Small intestine (tissue), 7 donors: Measurements from ENCODE around the gene ZNF385A. TPM values are rescaled to one million over a fixed set of nuclear protein-coding genes. Genes with fewer than 3 reads are reported as not detected.
A peak's percentile ranks its signal among the peaks of the same experiment; 100 is the strongest.

ENCODE experiments used
- DNase-seq, 2 donors: peaks; one replicate each; pipeline versions ENCODE4 v3.0.0 to v3.0.0-alpha.2; 2013
- FAIRE-seq: peaks from 2 replicates; lab custom pipeline; 2012; peaks lifted over from hg19 to GRCh38; lab: Jason Lieb, UNC
- H3K27ac ChIP-seq, 3 donors: one replicate each; pipeline ENCODE4 v1.5.1; 2013; ENCODE audit warnings: low read length in 2 of 3, mild to moderate bottlenecking in 2 of 3, control low read depth in 1 of 3, inconsistent platforms in 1 of 3, low read depth in 1 of 3, moderate library complexity in 1 of 3
- H3K27me3 ChIP-seq, 3 donors: one replicate each; pipeline ENCODE4 v1.6.1; 2013; ENCODE audit warnings: low read length in 3 of 3, inconsistent platforms in 1 of 3; ENCODE audit not compliant: control insufficient read depth in 3 of 3, insufficient read depth in 3 of 3
- H3K36me3 ChIP-seq, 3 donors: one replicate each; pipeline ENCODE4 v1.6.1; 2013; ENCODE audit warnings: low read length in 3 of 3, inconsistent platforms in 1 of 3, low read depth in 1 of 3, mild to moderate bottlenecking in 1 of 3, moderate library complexity in 1 of 3; ENCODE audit not compliant: control insufficient read depth in 3 of 3, insufficient read depth in 2 of 3
- H3K4me1 ChIP-seq, 3 donors: one replicate each; pipeline ENCODE4 v1.6.1; 2013; ENCODE audit warnings: low read length in 2 of 3, inconsistent platforms in 1 of 3, low read depth in 1 of 3, mild to moderate bottlenecking in 1 of 3, moderate library complexity in 1 of 3; ENCODE audit not compliant: control insufficient read depth in 3 of 3, insufficient read depth in 2 of 3
- H3K4me3 ChIP-seq, 3 donors: one replicate each; pipeline ENCODE4 v1.5.1; 2013; ENCODE audit warnings: low read length in 3 of 3, control low read depth in 1 of 3, inconsistent platforms in 1 of 3, low read depth in 1 of 3, mild to moderate bottlenecking in 1 of 3, moderate library complexity in 1 of 3
- H3K9me3 ChIP-seq, 2 donors: one replicate each; pipeline ENCODE4 v1.6.1; 2013; ENCODE audit warnings: low read depth in 1 of 2, low read length in 1 of 2; ENCODE audit not compliant: control insufficient read depth in 2 of 2, insufficient read depth in 1 of 2
- WGBS, 3 donors: extraction: QIAGEN DNeasy Blood & Tissue Kit; methylation state at CpG; one replicate each; pipeline ENCODE4 v1.1.7; 2013; 5-methylcytosine and 5-hydroxymethylcytosine counted together
- polyA plus RNA-seq, 4 donors: library from polyadenylated mRNA; stranded (reverse) in 3 of 4; unstranded in 1 of 4; fragments of 200-250 nt in 3 of 4; fragments of 120-200 nt in 1 of 4; gene quantifications; one replicate each; pipeline versions ENCODE4 v1.2.1 to v1.2.3, GENCODE V29; 2013
- donor health status: healthy with polysubstance abuse.
- donor health status: control.
- donor health status: control.
- donor health status: Bipolar disorder and iron deficiency.
- donor health status: healthy.

The ZNF385A gene
- polyA plus RNA-seq, 4 donors = 0.45 to 9.7 (median 5.9) TPM

DNA sequence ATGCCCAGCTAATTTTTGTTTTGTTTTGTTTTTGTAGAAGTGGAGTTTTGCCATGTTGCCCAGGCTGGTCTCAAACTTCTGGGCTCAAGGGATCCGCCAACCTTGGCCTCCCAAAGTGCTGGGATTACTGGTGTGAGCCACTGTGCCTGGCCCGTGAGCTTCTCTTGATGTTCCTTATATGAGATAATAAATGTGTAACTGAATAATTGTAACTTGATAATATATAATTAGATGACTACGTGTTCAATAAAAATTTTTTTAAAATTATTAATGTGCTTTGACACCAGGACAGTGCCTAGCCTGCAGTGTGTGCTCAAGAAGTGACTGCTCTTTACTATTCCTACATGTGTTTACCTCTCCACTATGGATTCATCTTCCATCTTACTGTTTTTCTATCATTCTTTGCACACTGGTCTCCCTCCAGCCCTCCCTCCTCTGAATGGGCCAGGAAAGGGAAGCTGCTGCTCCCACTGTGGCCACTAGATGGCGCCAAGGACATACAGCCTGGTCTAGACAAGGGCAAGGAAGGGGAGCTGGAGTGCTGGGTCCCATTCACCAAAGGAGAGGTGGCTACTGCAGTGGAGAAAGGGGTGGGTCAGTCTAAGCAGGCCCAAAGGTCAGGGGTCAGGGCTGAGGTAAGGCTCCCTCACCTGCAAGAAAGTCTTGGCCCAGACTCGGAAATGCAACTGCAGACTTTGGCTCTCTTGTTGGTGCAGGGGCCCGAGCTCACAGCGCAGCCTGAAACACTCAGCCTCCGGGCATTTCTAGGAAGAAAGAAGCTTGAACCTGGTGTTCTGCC is 14.7 kb upstream of the ZNF385A start:
- DNase-seq (peak; percentile 73 to 86), FAIRE-seq (no peak)
- no peak overlapping the region for H3K27ac ChIP-seq
- H3K4me3 ChIP-seq = no peak overlapping the region
- no peaks in the 10 kb centered on the region for H3K27me3 ChIP-seq
- WGBS, 3 donors = 57 to 68% (median 63%) methylated on average over 8 of the region's 8 CpGs
- H3K36me3 ChIP-seq = peaks cover 0 to 54% (median 6%) of the 10 kb centered on the region in 3 donors
- H3K4me1 ChIP-seq = no peaks in the 10 kb centered on the region
- no peaks in the 10 kb centered on the region for H3K9me3 ChIP-seq

DNA sequence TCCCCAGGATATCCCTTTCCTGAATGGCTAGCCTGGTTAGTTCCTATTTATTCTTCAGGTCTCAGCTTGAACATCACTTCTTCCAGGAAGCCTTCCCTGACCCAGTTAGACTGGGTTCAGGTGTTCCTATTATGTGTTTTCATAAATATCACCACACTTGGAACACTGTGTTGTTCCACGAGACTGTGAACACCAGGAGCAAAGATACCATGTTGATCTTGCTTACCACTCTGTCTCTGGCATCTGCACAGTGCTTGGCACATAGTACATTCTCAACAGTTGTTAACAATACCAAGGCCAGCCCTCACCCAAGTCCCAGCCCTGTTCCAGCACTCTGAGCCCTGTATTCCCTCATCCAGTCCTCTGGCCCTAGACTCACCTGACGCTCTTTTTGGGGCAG is 13.7 kb upstream of the ZNF385A start:
- H3K4me1 ChIP-seq = no peaks in the 10 kb centered on the region
- FAIRE-seq (no peak), DNase-seq (no peak)
- peaks cover 0 to 46% (median 3%) of the 10 kb centered on the region in 3 donors for H3K36me3 ChIP-seq
- no peaks in the 10 kb centered on the region for H3K27me3 ChIP-seq
- H3K27ac ChIP-seq = no peak overlapping the region
- no peak overlapping the region for H3K4me3 ChIP-seq
- 92 to 93% (median 93%) methylated on average over 2 of the region's 2 CpGs for WGBS, 3 donors
- no peaks in the 10 kb centered on the region for H3K9me3 ChIP-seq

DNA sequence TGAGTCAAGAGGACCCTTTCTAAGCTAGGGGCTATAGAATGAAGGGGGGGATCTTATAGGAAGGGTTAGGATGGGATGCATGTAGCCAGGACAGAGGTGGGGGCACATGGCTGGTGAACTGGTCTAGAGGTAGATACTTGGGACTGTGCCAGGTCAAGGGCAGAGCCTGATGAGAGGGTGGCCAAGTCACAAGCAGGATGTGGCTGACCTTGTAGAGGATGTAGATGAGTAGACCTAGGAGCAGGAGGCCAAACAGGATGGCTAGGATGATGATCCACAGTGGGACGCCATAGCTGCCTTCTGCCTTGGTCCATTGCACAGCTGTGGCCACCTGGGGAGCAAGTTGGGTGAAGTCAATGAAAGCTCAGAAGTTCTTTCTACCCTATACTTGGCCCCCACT is 12.6 kb upstream of the ZNF385A start:
- Histone ChIP-seq H3K9me3 (no peaks in the 10 kb centered on the region), H3K4me3 (no peak overlapping the region), H3K4me1 (no peaks in the 10 kb centered on the region), H3K27ac (no peak overlapping the region), H3K27me3 (peaks cover 0 to 6% (median 0%) of the 10 kb centered on the region in 3 donors), H3K36me3 (peaks cover 0 to 41% (median 3%) of the 10 kb centered on the region in 3 donors)
- WGBS, 3 donors = 79 to 97% (median 94%) methylated on average over 1 of the region's 1 CpG
- FAIRE-seq (no peak), DNase-seq (no peak)

DNA sequence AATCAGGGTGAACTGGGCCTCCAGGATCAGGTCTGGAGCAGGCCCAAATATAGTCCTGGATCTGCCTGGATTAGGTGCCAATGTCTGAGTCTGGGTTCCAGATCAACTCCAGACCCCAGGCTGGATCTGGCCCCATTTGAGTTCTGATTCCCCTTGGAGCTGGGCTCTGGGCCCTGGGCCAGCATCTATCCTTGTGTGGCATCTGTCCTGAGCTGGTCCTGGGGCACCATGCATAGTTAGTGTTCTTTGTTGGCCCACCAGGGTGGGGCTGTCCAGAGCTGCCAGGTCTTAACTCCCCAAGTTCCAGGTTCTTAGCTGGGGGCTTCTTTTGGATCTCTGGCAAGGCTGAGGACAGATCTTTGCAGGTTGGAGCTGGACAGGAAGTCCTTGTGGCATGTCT is 11.0 kb upstream of the ZNF385A start:
- FAIRE-seq (no peak), DNase-seq (no peak)
- Histone ChIP-seq H3K36me3 (peaks cover 0 to 27% (median 3%) of the 10 kb centered on the region in 3 donors), H3K27ac (no peak overlapping the region), H3K9me3 (no peaks in the 10 kb centered on the region), H3K4me3 (no peak overlapping the region), H3K27me3 (peaks cover 0 to 9% (median 0%) of the 10 kb centered on the region in 3 donors), H3K4me1 (peaks cover 0 to 9% (median 2%) of the 10 kb centered on the region in 3 donors)

DNA sequence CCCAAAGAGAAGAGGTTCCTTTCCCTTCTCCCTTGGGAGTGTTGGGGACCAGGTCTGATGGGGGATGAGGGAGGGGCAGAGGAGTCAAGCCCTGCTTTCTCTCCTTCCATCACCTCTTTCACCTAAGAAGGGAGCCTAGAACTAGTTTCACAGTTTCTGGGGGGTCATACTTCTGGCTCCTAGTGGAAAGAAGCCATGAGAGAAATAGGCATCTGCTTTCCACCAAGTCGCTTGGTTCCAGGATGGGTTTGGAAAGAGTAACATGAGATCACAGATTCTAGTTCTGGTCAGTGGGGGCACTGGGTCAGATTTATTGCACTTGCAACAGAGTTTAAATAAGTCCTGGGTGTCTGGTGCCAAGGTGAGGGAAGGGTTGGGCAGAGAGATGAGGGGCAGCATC is 10.5 kb upstream of the ZNF385A start:
- peaks cover 0 to 9% (median 2%) of the 10 kb centered on the region in 3 donors for H3K4me1 ChIP-seq
- FAIRE-seq = no peak
- 91 to 93% (median 92%) methylated on average over 1 of the region's 1 CpG for WGBS, 3 donors
- no peak for DNase-seq
- no peaks in the 10 kb centered on the region for H3K9me3 ChIP-seq
- no peak overlapping the region for H3K4me3 ChIP-seq
- peaks cover 0 to 9% (median 0%) of the 10 kb centered on the region in 3 donors for H3K27me3 ChIP-seq
- H3K36me3 ChIP-seq = peaks cover 0 to 27% (median 3%) of the 10 kb centered on the region in 3 donors
- H3K27ac ChIP-seq = no peak overlapping the region

DNA sequence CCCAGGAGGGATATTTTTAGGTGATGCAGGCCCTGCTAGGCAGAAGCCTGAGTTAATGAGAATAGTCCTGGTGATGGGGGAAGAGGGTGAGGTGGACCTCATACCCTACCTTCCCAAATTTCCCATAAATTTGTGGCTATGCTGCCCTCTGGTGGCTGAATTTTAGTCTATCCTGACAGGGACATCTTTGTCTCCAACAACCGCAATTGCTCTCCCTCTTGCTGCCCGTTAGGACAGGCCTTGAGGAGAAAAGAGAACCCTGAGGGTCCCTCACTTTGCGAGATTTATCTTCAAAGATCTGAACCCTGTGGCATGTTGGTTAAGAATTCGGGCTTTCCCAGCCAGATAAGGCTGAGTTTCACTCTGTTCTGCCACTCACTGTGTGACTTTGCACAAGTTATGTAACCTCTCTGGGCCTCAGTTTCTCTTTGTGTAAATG is 9.8 kb upstream of the ZNF385A start:
- Histone ChIP-seq H3K4me3 (no peak overlapping the region), H3K9me3 (no peaks in the 10 kb centered on the region), H3K4me1 (peaks cover 0 to 9% (median 2%) of the 10 kb centered on the region in 3 donors), H3K27me3 (peaks cover 0 to 9% (median 0%) of the 10 kb centered on the region in 3 donors), H3K36me3 (peaks cover 0 to 21% (median 3%) of the 10 kb centered on the region in 3 donors), H3K27ac (no peak overlapping the region)
- WGBS, 3 donors = 9 to 33% (median 12%) methylated on average over 4 of the region's 4 CpGs
- DNase-seq = peak; percentile 38 to 51
- FAIRE-seq = no peak

DNA sequence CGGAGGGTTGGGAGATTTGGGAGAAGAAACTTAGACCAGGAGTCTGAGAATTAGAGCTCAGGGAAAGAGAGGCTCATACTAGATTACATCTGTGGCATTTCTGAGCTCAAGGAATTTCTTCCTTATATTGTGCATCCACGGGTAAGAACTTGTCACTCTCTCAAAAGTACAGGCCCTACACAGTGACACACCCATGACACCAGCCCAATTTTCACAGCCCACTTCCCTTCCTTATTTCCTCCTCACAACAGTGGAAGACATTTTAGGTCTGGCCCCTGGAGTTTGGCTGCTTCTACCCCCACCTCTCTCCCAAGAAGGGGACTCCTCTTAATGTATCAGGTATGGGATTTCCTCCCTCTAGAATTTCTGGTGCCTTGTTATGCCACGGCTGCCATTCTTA is 9.2 kb upstream of the ZNF385A start:
- peaks cover 0 to 20% (median 3%) of the 10 kb centered on the region in 3 donors for H3K36me3 ChIP-seq

DNA sequence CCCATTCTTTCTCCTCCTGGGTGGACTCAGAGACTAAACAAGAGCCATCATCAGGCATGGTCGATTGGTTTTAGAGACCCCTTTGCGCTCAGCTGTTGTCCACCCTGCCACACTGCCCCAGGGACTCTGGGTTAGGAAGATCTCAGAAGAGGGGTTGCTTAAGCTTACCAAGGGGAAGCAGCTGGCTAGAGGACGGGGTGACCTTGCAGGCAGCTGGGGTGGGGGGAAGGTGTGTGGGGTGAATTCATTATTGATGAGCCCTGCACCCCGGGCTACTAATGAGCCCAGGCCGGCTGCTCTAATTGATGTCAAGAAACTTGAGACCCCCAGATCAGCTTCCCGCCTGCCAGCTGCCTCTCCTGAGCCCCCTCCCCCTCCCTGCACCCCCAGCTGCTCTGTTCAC is 8.7 kb upstream of the ZNF385A start:
- no peak overlapping the region for H3K27ac ChIP-seq
- peaks cover 0 to 17% (median 3%) of the 10 kb centered on the region in 3 donors for H3K36me3 ChIP-seq
- FAIRE-seq = no peak
- no peak for DNase-seq
- H3K4me1 ChIP-seq = peaks cover 0 to 12% (median 4%) of the 10 kb centered on the region in 3 donors
- H3K4me3 ChIP-seq = no peak overlapping the region
- WGBS, 3 donors = 56 to 75% (median 69%) methylated on average over 6 of the region's 6 CpGs
- H3K9me3 ChIP-seq = no peaks in the 10 kb centered on the region
- peaks cover 0 to 9% (median 0%) of the 10 kb centered on the region in 3 donors for H3K27me3 ChIP-seq

More for the DNA sequence above, 9.2 kb upstream of the ZNF385A start:
- Histone ChIP-seq H3K4me1 (peaks cover 0 to 9% (median 2%) of the 10 kb centered on the region in 3 donors), H3K27me3 (peaks cover 0 to 9% (median 0%) of the 10 kb centered on the region in 3 donors), H3K9me3 (no peaks in the 10 kb centered on the region), H3K4me3 (no peak overlapping the region), H3K27ac (no peak overlapping the region)
- FAIRE-seq (no peak), DNase-seq (no peak)
- 48 to 69% (median 61%) methylated on average over 3 of the region's 3 CpGs for WGBS, 3 donors
